Stomach (tissue), 9 donors: ENCODE results near the gene NAXD. TPM values are rescaled to one million over a fixed set of nuclear protein-coding genes. Genes with fewer than 3 reads are reported as not detected.

Source experiments
- DNase-seq, 2 donors: peaks; one replicate each; pipeline versions ENCODE4 v3.0.0 to v3.0.0-alpha.2; 2013 to 2019
- H3K27ac ChIP-seq, 5 donors: fragments of 200-600 bp in 4 of 5; sonication (generic) in 4 of 5; one replicate each; pipeline ENCODE4 v1.5.1; 2013 to 2019; ENCODE audit warnings: mild to moderate bottlenecking in 1 of 5, moderate library complexity in 1 of 5
- H3K27me3 ChIP-seq, 3 donors: fragments of 200-600 bp; sonication (generic); one replicate each; pipeline ENCODE4 v1.5.1; 2017 to 2019; ENCODE audit warnings: mixed run types in 1 of 3
- H3K36me3 ChIP-seq, 4 donors: fragments of 200-600 bp; sonication (generic); 1 replicate in 3 of 4; 2 replicates in 1 of 4; pipeline ENCODE4 v1.5.1; 2016 to 2019
- H3K4me1 ChIP-seq, 4 donors: fragments of 200-600 bp; sonication (generic); one replicate each; pipeline ENCODE4 v1.5.1; 2016 to 2019
- H3K4me3 ChIP-seq, 4 donors: fragments of 200-600 bp; sonication (generic) in 3 of 4; one replicate each; pipeline ENCODE4 v1.5.1; 2016 to 2019; ENCODE audit warnings: mild to moderate bottlenecking in 1 of 4
- H3K9me3 ChIP-seq, 4 donors: fragments of 200-600 bp; sonication (generic); one replicate each; pipeline ENCODE4 v1.5.1; 2016 to 2019
- EP300 ChIP-seq: sonication (generic); formaldehyde crosslinking; IDR thresholded peaks from one replicate; pipeline ENCODE4 v1.6.1; 2017; ENCODE audit warnings: antibody characterized with exemption
- POLR2A ChIP-seq, 4 donors: fragments of 450-650 bp; IDR thresholded peaks; one replicate each; pipeline ENCODE4 v1.6.1; 2016; ENCODE audit warnings: antibody characterized with exemption in 4 of 4, control low read depth in 2 of 4, mild to moderate bottlenecking in 1 of 4, moderate library complexity in 1 of 4
- POLR2AphosphoS5 ChIP-seq, 3 donors: sonication (generic); formaldehyde crosslinking; IDR thresholded peaks; one replicate each; pipeline ENCODE4 v1.6.1; 2016; ENCODE audit warnings: antibody characterized with exemption in 3 of 3
- WGBS, 5 donors: extraction: QIAGEN DNeasy Blood & Tissue Kit in 3 of 5; methylation state at CpG; one replicate each; pipeline versions ENCODE4 v1.1.5 to v1.1.7; 2013 to 2018; 5-methylcytosine and 5-hydroxymethylcytosine counted together
- intact Hi-C: fragments of 100-400 bp; cut with DNase I; formaldehyde crosslinking; loops from one replicate; pipeline ENCODE4 v1.15.1; 2023; ENCODE audit warnings: low total_unique reads
- polyA plus RNA-seq, 3 donors: library from polyadenylated mRNA; stranded (reverse); fragments of 200-250 nt; gene quantifications; one replicate each; pipeline ENCODE4 v1.2.3, GENCODE V29; 2013
- total RNA-seq, 5 donors: library from RNA; depleted of rRNA; stranded (reverse); fragments of >200 nt; gene quantifications; one replicate each; pipeline versions ENCODE4 v1.1.0 to v1.2.3, GENCODE V29; 2014 to 2016
- TF ChIP-seq, protein P1 (sequence below), 7 experiments: fragments of 450-650 bp in 4 of 7; fragments of 200-600 bp in 3 of 7; sonication (generic) in 3 of 7; IDR thresholded peaks; one replicate each; pipeline ENCODE4 v1.5.1; 2016 to 2019; ENCODE audit warnings: antibody characterized with exemption in 7 of 7, control low read depth in 2 of 7, mild to moderate bottlenecking in 1 of 7
- donor health status: healthy with polysubstance abuse.
- donor health status: Bipolar disorder and iron deficiency.
- donor health status: healthy.

Gene NAXD
- total and polyA plus RNA-seq, 8 donors = 25.7 to 50.7 (median 39.9) TPM

DNA sequence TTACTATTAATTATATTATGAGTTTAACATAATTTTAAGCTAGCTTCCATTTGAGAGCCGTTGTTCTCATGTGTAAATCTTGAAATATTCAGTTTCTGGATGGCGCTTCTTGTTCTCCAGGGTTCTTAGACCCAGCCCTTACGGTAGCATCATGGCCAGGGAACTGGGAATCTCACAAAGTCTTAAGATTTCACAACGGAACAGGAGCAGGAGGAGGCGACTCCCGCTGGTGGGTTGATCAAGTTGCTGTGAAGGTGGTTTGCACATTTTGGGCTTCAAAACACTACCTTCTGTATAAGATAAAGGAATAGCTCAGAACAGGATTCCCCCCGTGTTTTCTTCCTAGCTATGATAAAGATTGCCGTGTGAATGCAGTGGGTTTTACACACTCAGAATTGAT, 2.8 kb downstream of the NAXD start:
- peak overlapping the region; percentile 80 to 99 (median 97) for H3K27ac ChIP-seq
- H3K4me1 ChIP-seq = peaks cover 43 to 77% (median 59%) of the 10 kb centered on the region in 4 donors
- TF ChIP-seq EP300 (no peak), POLR2AphosphoS5 (IDR thresholded peaks at IDR 0.05) (no peak), POLR2A (IDR thresholded peaks at IDR 0.05) (no peak)
- TF ChIP-seq, protein P1, sequence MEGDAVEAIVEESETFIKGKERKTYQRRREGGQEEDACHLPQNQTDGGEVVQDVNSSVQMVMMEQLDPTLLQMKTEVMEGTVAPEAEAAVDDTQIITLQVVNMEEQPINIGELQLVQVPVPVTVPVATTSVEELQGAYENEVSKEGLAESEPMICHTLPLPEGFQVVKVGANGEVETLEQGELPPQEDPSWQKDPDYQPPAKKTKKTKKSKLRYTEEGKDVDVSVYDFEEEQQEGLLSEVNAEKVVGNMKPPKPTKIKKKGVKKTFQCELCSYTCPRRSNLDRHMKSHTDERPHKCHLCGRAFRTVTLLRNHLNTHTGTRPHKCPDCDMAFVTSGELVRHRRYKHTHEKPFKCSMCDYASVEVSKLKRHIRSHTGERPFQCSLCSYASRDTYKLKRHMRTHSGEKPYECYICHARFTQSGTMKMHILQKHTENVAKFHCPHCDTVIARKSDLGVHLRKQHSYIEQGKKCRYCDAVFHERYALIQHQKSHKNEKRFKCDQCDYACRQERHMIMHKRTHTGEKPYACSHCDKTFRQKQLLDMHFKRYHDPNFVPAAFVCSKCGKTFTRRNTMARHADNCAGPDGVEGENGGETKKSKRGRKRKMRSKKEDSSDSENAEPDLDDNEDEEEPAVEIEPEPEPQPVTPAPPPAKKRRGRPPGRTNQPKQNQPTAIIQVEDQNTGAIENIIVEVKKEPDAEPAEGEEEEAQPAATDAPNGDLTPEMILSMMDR (IDR thresholded peaks at IDR 0.05) = no peak
- H3K9me3 ChIP-seq = no peaks in the 10 kb centered on the region
- peaks cover 5 to 11% (median 10%) of the 10 kb centered on the region in 4 donors for H3K36me3 ChIP-seq
- WGBS, 5 donors = 48 to 72% (median 62%) methylated on average over 8 of the region's 8 CpGs
- no peaks in the 10 kb centered on the region for H3K27me3 ChIP-seq
- DNase-seq = no peak
- H3K4me3 ChIP-seq = no peak overlapping the region
- intact Hi-C loops = no loop called here

DNA sequence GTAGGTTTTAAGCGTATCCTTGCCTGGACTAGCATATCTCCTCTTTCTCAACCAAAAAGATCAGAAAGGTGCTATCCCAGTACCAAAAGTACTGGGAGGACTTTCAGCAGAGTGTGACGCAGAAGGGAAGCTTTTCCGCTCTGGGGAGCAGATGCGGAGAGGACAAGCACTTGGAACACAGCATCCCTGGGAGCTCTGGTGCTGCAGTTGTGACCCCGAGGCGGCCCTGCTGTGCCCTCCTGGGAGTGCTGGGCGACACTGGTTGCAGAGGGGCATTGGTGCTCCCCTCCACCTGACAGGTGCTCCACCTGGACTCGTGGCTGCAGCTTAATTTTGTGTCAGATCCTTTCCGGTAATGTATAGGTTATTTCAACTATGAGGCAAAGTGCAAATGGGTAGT, 3.4 kb downstream of the NAXD start:
- no peaks in the 10 kb centered on the region for H3K9me3 ChIP-seq
- no peak overlapping the region for H3K4me3 ChIP-seq
- 47 to 83% (median 61%) methylated on average over 9 of the region's 9 CpGs for WGBS, 5 donors
- intact Hi-C loops = no loop called here
- TF ChIP-seq, protein P1 (IDR thresholded peaks at IDR 0.05) = no peak
- no peak for TF ChIP-seq EP300
- no peak for TF ChIP-seq POLR2A (IDR thresholded peaks at IDR 0.05)
- peak in 1 of 3 donors; percentile 49 for TF ChIP-seq POLR2AphosphoS5 (IDR thresholded peaks at IDR 0.05)
- H3K36me3 ChIP-seq = peaks cover 10 to 17% (median 16%) of the 10 kb centered on the region in 4 donors
- H3K27me3 ChIP-seq = no peaks in the 10 kb centered on the region
- peaks cover 43 to 82% (median 61%) of the 10 kb centered on the region in 4 donors for H3K4me1 ChIP-seq
- no peak for DNase-seq
- H3K27ac ChIP-seq = peak overlapping the region; percentile 65 to 99 (median 97)

DNA sequence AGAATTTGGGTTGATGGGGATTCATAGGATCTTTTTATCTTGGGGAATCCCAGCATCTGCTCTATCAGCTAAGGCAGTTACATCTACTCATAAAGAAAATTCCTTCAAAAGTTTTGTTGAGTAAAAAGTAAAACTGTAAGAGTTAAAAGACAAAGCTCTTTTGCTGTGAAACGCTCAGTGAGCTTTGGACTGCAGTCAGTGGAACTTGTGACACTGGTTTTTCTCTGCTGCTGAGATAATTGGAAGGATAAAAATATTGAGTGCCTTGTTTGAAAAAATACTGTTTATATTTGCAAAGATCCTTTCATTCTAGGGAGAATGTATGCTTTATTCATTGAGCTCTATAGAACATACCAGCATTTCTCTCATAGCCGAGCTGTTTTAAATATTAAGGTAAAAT, 5.3 kb downstream of the NAXD start:
- Histone ChIP-seq H3K36me3 (peaks cover 19 to 33% (median 28%) of the 10 kb centered on the region in 4 donors), H3K4me1 (peaks cover 49 to 91% (median 66%) of the 10 kb centered on the region in 4 donors), H3K27me3 (no peaks in the 10 kb centered on the region), H3K9me3 (no peaks in the 10 kb centered on the region), H3K27ac (peak overlapping the region in 2 of 5 donors; percentile 33 to 98), H3K4me3 (no peak overlapping the region)
- DNase-seq = no peak
- TF ChIP-seq POLR2AphosphoS5 (IDR thresholded peaks at IDR 0.05) (no peak), POLR2A (IDR thresholded peaks at IDR 0.05) (no peak), EP300 (no peak)
- TF ChIP-seq, protein P1 (IDR thresholded peaks at IDR 0.05) = no peak
- intact Hi-C loops = no loop called here
- WGBS, 5 donors = 31 to 41% (median 34%) methylated on average over 2 of the region's 2 CpGs

DNA sequence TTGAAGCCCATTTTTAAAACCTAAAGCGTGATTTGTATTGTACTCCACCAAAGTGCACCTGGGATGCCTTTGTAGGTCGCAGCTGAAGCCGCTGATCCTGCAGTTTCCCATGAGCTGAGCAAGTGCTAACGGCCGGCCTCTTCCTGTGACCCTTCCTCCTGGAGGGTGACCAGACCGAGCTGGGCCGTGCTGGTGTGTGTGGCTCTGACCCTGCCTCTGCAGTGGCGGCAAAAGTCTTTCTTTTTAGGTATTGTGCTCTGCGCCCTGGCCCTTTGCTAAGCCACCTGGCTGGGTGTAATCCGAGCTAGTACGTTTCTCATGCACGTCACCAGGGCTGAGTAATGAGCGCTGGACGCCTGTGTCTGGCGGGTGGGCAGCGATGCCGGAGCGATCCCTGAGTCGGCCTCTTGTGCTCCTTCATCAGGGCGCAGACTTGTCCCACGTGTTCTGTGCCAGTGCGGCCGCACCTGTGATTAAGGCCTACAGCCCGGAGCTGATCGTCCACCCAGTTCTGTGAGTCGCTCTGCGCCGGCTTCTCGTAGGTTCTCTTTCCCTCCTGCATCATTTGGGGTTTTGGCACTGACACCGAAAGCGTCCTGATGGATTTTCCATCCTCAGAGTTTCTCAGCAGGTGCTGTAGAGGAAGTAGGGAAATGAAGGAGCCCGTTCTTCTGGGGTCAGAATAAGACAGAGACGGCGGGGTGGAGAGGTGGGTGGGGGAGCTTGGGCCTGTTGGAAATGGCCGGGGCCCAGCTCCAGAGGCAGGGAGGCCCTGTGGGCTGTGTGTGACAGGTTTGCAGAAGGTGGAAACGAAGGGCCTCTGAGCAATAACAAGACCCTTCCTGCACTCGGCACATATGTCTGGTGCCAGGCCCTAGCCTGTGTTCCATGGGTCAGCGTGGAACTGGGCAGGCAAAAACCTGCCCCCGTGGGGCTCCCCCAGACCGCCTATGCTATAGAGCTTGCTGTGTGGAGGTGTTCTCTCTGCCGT, 9.7 kb downstream of the NAXD start:
- peaks cover 52 to 94% (median 70%) of the 10 kb centered on the region in 4 donors for H3K4me1 ChIP-seq
- no peaks in the 10 kb centered on the region for H3K27me3 ChIP-seq
- TF ChIP-seq POLR2A (IDR thresholded peaks at IDR 0.05) = no peak
- TF ChIP-seq EP300 = no peak
- TF ChIP-seq, protein P1 (IDR thresholded peaks at IDR 0.05) = no peak
- H3K36me3 ChIP-seq = peaks cover 32 to 59% (median 53%) of the 10 kb centered on the region in 4 donors
- no peak overlapping the region for H3K4me3 ChIP-seq
- peak; percentile 70 to 80 for DNase-seq
- peak overlapping the region; percentile 79 to 84 (median 81) for H3K27ac ChIP-seq
- intact Hi-C loops = no loop called here
- WGBS, 5 donors = 35 to 71% (median 63%) methylated on average over 32 to 41 of the region's 41 CpGs
- H3K9me3 ChIP-seq = no peaks in the 10 kb centered on the region
